Hepatocyte (in vitro differentiated cells): ENCODE measurements around the gene ZNRF4. TPM values are rescaled to one million over a fixed set of nuclear protein-coding genes. Genes with fewer than 3 reads are reported as not detected.

Source experiments
- DNase-seq: peaks from one replicate; pipeline ENCODE4 v3.0.0-alpha.2; 2016; ENCODE audit warnings: low spot score
- H2AFZ ChIP-seq: fragments of 200-600 bp; sonication (generic); 2 replicates; pipeline ENCODE4 v1.6.0; 2016; ENCODE audit warnings: antibody characterized with exemption, mild to moderate bottlenecking
- H3K27ac ChIP-seq: fragments of 200-600 bp; sonication (generic); 2 replicates; pipeline ENCODE4 v1.5.1; 2016; ENCODE audit warnings: mild to moderate bottlenecking
- H3K27me3 ChIP-seq: fragments of 200-600 bp; sonication (generic); 2 replicates; pipeline ENCODE4 v1.6.1; 2016
- H3K36me3 ChIP-seq: fragments of 200-600 bp; sonication (generic); replicated peaks from 2 replicates; pipeline ENCODE4 v1.5.1; 2016; ENCODE audit warnings: low read depth; ENCODE audit not compliant: insufficient read depth
- H3K4me1 ChIP-seq: fragments of 200-600 bp; sonication (generic); 2 replicates; pipeline ENCODE4 v1.5.1; 2016; ENCODE audit warnings: mild to moderate bottlenecking, moderate library complexity; ENCODE audit not compliant: insufficient read depth
- H3K4me2 ChIP-seq: fragments of 200-600 bp; sonication (generic); 2 replicates; pipeline ENCODE4 v1.6.0; 2016
- H3K4me3 ChIP-seq: fragments of 200-600 bp; sonication (generic); 2 replicates; pipeline ENCODE4 v1.5.1; 2016; ENCODE audit warnings: mild to moderate bottlenecking
- H3K79me2 ChIP-seq: fragments of 200-600 bp; sonication (generic); 2 replicates; pipeline ENCODE4 v1.6.0; 2017; ENCODE audit warnings: mild to moderate bottlenecking
- H3K9me2 ChIP-seq: fragments of 200-600 bp; sonication (generic); replicated peaks from 2 replicates; pipeline ENCODE4 v1.6.0; 2017; ENCODE audit warnings: mild to moderate bottlenecking; ENCODE audit not compliant: insufficient read depth
- H3K9me3 ChIP-seq: fragments of 200-600 bp; sonication (generic); 2 replicates; pipeline ENCODE4 v1.5.1; 2016; ENCODE audit warnings: low read depth, mild to moderate bottlenecking
- H4K20me1 ChIP-seq: fragments of 200-600 bp; sonication (generic); 2 replicates; pipeline ENCODE4 v1.6.0; 2016; ENCODE audit warnings: mild to moderate bottlenecking; ENCODE audit not compliant: insufficient read depth, poor library complexity, severe bottlenecking
- EZH2 ChIP-seq: fragments of 200-600 bp; sonication (generic); IDR thresholded peaks from 2 replicates; pipeline ENCODE4 v1.6.1; 2016; ENCODE audit warnings: antibody characterized with exemption, mild to moderate bottlenecking, borderline replicate concordance
- EZH2phosphoT487 ChIP-seq: fragments of 200-600 bp; sonication (generic); IDR thresholded peaks from one replicate; pipeline ENCODE4 v1.6.1; 2018; ENCODE audit warnings: antibody characterized with exemption, mild to moderate bottlenecking, low read depth, moderate library complexity; ENCODE audit not compliant: unreplicated experiment, severe bottlenecking
- WGBS: methylation state at CpG from one replicate; pipeline ENCODE4 v1.1.6; 2016; ENCODE audit warnings: low lambda C conversion rate; ENCODE audit errors: missing lambda C conversion rate; 5-methylcytosine and 5-hydroxymethylcytosine counted together
- polyA plus RNA-seq: library from polyadenylated mRNA; unstranded; fragments of >200 nt; fragmentation: Nextera tagmentation; extraction: Ambion mirVana; gene quantifications from 2 replicates; pipeline ENCODE4 v1.2.1, GENCODE V29; 2016
- total RNA-seq: library from RNA; depleted of rRNA; stranded (reverse); fragments of >200 nt; gene quantifications from 2 replicates; pipeline ENCODE4 v1.2.3, GENCODE V29; 2014
- TF ChIP-seq, protein P1 (sequence below): fragments of 200-600 bp; sonication (generic); IDR thresholded peaks from 2 replicates; pipeline ENCODE4 v1.5.1; 2016; ENCODE audit warnings: antibody characterized with exemption, mild to moderate bottlenecking; ENCODE audit not compliant: poor library complexity

The ZNRF4 gene
- total and polyA plus RNA-seq, 2 experiments from 2014 or later = not detected

GRCh38 chr19:5503598-5503997 lies 48.4 kb downstream of the ZNRF4 start:
- TF ChIP-seq EZH2 (no peak), EZH2phosphoT487 (no peak)
- TF ChIP-seq, protein P1, sequence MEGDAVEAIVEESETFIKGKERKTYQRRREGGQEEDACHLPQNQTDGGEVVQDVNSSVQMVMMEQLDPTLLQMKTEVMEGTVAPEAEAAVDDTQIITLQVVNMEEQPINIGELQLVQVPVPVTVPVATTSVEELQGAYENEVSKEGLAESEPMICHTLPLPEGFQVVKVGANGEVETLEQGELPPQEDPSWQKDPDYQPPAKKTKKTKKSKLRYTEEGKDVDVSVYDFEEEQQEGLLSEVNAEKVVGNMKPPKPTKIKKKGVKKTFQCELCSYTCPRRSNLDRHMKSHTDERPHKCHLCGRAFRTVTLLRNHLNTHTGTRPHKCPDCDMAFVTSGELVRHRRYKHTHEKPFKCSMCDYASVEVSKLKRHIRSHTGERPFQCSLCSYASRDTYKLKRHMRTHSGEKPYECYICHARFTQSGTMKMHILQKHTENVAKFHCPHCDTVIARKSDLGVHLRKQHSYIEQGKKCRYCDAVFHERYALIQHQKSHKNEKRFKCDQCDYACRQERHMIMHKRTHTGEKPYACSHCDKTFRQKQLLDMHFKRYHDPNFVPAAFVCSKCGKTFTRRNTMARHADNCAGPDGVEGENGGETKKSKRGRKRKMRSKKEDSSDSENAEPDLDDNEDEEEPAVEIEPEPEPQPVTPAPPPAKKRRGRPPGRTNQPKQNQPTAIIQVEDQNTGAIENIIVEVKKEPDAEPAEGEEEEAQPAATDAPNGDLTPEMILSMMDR = no peak
- H3K27me3 ChIP-seq = peaks cover 10% of the 10 kb centered on the region
- no peaks in the 10 kb centered on the region for H4K20me1 ChIP-seq
- H3K9me3 ChIP-seq = no peaks in the 10 kb centered on the region
- no peaks in the 10 kb centered on the region for H3K4me1 ChIP-seq
- H3K4me3 ChIP-seq = no peak overlapping the region
- no peaks in the 10 kb centered on the region for H3K36me3 ChIP-seq
- H3K27ac ChIP-seq = no peak overlapping the region
- no peaks in the 10 kb centered on the region for H3K9me2 ChIP-seq
- WGBS = 46% methylated on average over 1 of the region's 1 CpG
- no peak overlapping the region for H2AFZ ChIP-seq
- H3K79me2 ChIP-seq = no peaks in the 10 kb centered on the region
- H3K4me2 ChIP-seq = no peak overlapping the region
- no peak for DNase-seq

- no peak for DNase-seq
- Histone ChIP-seq H3K9me3 (no peaks in the 10 kb centered on the region), H3K4me2 (no peak overlapping the region), H3K36me3 (no peaks in the 10 kb centered on the region), H3K27me3 (peaks cover 6% of the 10 kb centered on the region), H3K9me2 (no peaks in the 10 kb centered on the region), H2AFZ (no peak overlapping the region), H3K4me3 (no peak overlapping the region), H4K20me1 (no peaks in the 10 kb centered on the region), H3K79me2 (no peaks in the 10 kb centered on the region), H3K27ac (no peak overlapping the region), H3K4me1 (no peaks in the 10 kb centered on the region)
- no peak for TF ChIP-seq EZH2
- TF ChIP-seq, protein P1 = no peak
- TF ChIP-seq EZH2phosphoT487 = no peak
- 82% methylated on average over 2 of the region's 2 CpGs for WGBS
These were observed 48.9 kb downstream of the ZNRF4 start for GRCh38 chr19:5504114-5504513.

Other genes with a start within 250 kb of the ZNRF4 start
- gene PTPRS, start 114.6 kb upstream of the ZNRF4 start, total RNA-seq = 39.1 and 65.5 TPM in 2 replicates
- gene PTPRS, start 114.6 kb upstream of the ZNRF4 start, polyA plus RNA-seq = 21.9 and 25.7 TPM in 2 replicates
- 0.64 and 1.8 TPM in 2 replicates for gene TINCR, start 112.5 kb downstream of the ZNRF4 start, total RNA-seq
- gene TINCR, start 112.5 kb downstream of the ZNRF4 start, polyA plus RNA-seq = 2.4 and 4.9 TPM in 2 replicates
- gene SAFB2, start 167.4 kb downstream of the ZNRF4 start, total RNA-seq = 21.1 and 22.7 TPM in 2 replicates
- gene SAFB2, start 167.4 kb downstream of the ZNRF4 start, polyA plus RNA-seq = 42.6 and 67.5 TPM in 2 replicates
- 42.0 and 50.2 TPM in 2 replicates for gene SAFB, start 167.7 kb downstream of the ZNRF4 start, total RNA-seq
- gene SAFB, start 167.7 kb downstream of the ZNRF4 start, polyA plus RNA-seq = 75.8 and 96.3 TPM in 2 replicates
- 32.3 and 38.2 TPM in 2 replicates for gene MICOS13, start 225.1 kb downstream of the ZNRF4 start, total RNA-seq
- 120 and 157 TPM in 2 replicates for gene MICOS13, start 225.1 kb downstream of the ZNRF4 start, polyA plus RNA-seq
- gene HSD11B1L, start 225.6 kb downstream of the ZNRF4 start, total RNA-seq = 14.0 and 14.9 TPM in 2 replicates
- 25.1 and 26.0 TPM in 2 replicates for gene HSD11B1L, start 225.6 kb downstream of the ZNRF4 start, polyA plus RNA-seq
- 637 and 1,059 TPM in 2 replicates for gene RPL36, start 234.9 kb downstream of the ZNRF4 start, total RNA-seq
- 917 and 990 TPM in 2 replicates for gene RPL36, start 234.9 kb downstream of the ZNRF4 start, polyA plus RNA-seq